Esophagus muscularis mucosa (tissue), 4 donors: ENCODE data around the gene SLCO4A1. TPM values are rescaled to one million over a fixed set of nuclear protein-coding genes. Genes with fewer than 3 reads are reported as not detected.
"Not testable (repeated sequence)": the region's sequence is repeated elsewhere in the genome, so short reads cannot be mapped to it uniquely, and the experiment has no call there.

ENCODE experiments used
- DNase-seq: peaks from one replicate; pipeline ENCODE4 v3.0.0-alpha.2; 2017; ENCODE audit errors: extremely low spot score
- H3K27ac ChIP-seq, 4 donors: fragments of 200-600 bp; sonication (generic); replicated peaks in 1 of 4; 1 replicate in 3 of 4; 2 replicates in 1 of 4; pipeline ENCODE4 v1.5.1; 2016 to 2019; ENCODE audit warnings: mild to moderate bottlenecking in 1 of 4
- H3K27me3 ChIP-seq, 4 donors: fragments of 200-600 bp; sonication (generic); one replicate each; pipeline versions ENCODE4 v1.5.1 to v1.6.0; 2016 to 2019
- H3K36me3 ChIP-seq, 4 donors: fragments of 200-600 bp; sonication (generic); one replicate each; pipeline ENCODE4 v1.5.1; 2016 to 2019
- H3K4me1 ChIP-seq, 4 donors: fragments of 200-600 bp; sonication (generic); one replicate each; pipeline ENCODE4 v1.5.1; 2016 to 2019
- H3K4me3 ChIP-seq, 4 donors: fragments of 200-600 bp; sonication (generic); 1 replicate in 2 of 4; 2 replicates in 2 of 4; pipeline ENCODE4 v1.5.1; 2016 to 2019; ENCODE audit warnings: mild to moderate bottlenecking in 4 of 4, moderate library complexity in 1 of 4
- H3K9me3 ChIP-seq, 4 donors: fragments of 200-600 bp; sonication (generic); 1 replicate in 3 of 4; 2 replicates in 1 of 4; pipeline ENCODE4 v1.5.1; 2016 to 2019
- CTCF ChIP-seq, 3 experiments: fragments of 200-600 bp in 2 of 3; fragments of 450-650 bp in 1 of 3; sonication (generic) in 2 of 3; IDR thresholded peaks; one replicate each; pipeline ENCODE4 v1.5.1; 2017 to 2019; ENCODE audit warnings: antibody characterized with exemption in 3 of 3, mild to moderate bottlenecking in 2 of 3, moderate library complexity in 1 of 3
- EP300 ChIP-seq: sonication (generic); formaldehyde crosslinking; IDR thresholded peaks from one replicate; pipeline ENCODE4 v1.6.1; 2017; ENCODE audit warnings: antibody characterized with exemption
- POLR2A ChIP-seq: fragments of 450-650 bp; IDR thresholded peaks from one replicate; pipeline ENCODE4 v1.6.1; 2017; ENCODE audit warnings: antibody characterized with exemption, moderate library complexity, mild to moderate bottlenecking, low read depth
- POLR2AphosphoS5 ChIP-seq, 2 donors: sonication (generic); formaldehyde crosslinking; IDR thresholded peaks; one replicate each; pipeline ENCODE4 v1.6.1; 2017; ENCODE audit warnings: antibody characterized with exemption in 2 of 2
- WGBS: methylation state at CpG from one replicate; pipeline ENCODE4 v1.1.5; 2018; 5-methylcytosine and 5-hydroxymethylcytosine counted together
- intact Hi-C: fragments of 100-400 bp; cut with DNase I; formaldehyde crosslinking; loops from one replicate; pipeline ENCODE4 v1.15.1; 2023
- total RNA-seq, 4 donors: library from RNA; depleted of rRNA; stranded (reverse); fragments of >200 nt; gene quantifications; one replicate each; pipeline versions ENCODE4 v1.1.0 to v1.2.1, GENCODE V29; 2016

SLCO4A1 gene
- total RNA-seq, 4 donors from 2014 or later = 10.0 to 42.4 (median 30.1) TPM

- Histone ChIP-seq H3K9me3 (no peaks in the 10 kb centered on the region), H3K36me3 (no peaks in the 10 kb centered on the region), H3K27me3 (peaks cover 0 to 7% (median 0%) of the 10 kb centered on the region in 4 donors), H3K27ac (peak overlapping the region; percentile 85 to 88 (median 87)), H3K4me1 (peaks cover 43 to 51% (median 46%) of the 10 kb centered on the region in 4 donors), H3K4me3 (no peak overlapping the region)
- intact Hi-C loops = no loop called here
- TF ChIP-seq POLR2A = no peak
- TF ChIP-seq CTCF (IDR thresholded peaks at IDR 0.05) = no peak
- TF ChIP-seq POLR2AphosphoS5 (IDR thresholded peaks at IDR 0.05) = no peak
- TF ChIP-seq EP300 = no peak
- no peak for DNase-seq
- 95% methylated on average over 11 of the region's 21 CpGs for WGBS
Observed at GRCh38 chr20:62625516-62625915, 16.8 kb upstream of the SLCO4A1 start.

GRCh38 chr20:62625921-62626547 lies 16.3 kb upstream of the SLCO4A1 start:
- no peaks in the 10 kb centered on the region for H3K36me3 ChIP-seq
- no peak for TF ChIP-seq CTCF (IDR thresholded peaks at IDR 0.05)
- TF ChIP-seq POLR2A = no peak
- TF ChIP-seq EP300 = no peak
- 61% methylated on average over 11 of the region's 20 CpGs for WGBS
- intact Hi-C loops = no loop called here
- peak overlapping the region in 3 of 4 donors; percentile 33 to 87 (median 52) for H3K27ac ChIP-seq
- peaks cover 43 to 51% (median 46%) of the 10 kb centered on the region in 4 donors for H3K4me1 ChIP-seq
- H3K4me3 ChIP-seq = no peak overlapping the region
- no peak for DNase-seq
- peaks cover 0 to 9% (median 0%) of the 10 kb centered on the region in 4 donors for H3K27me3 ChIP-seq
- no peaks in the 10 kb centered on the region for H3K9me3 ChIP-seq

GRCh38 chr20:62627425-62627824 lies 14.9 kb upstream of the SLCO4A1 start:
- H3K4me3 ChIP-seq, H3K36me3 ChIP-seq, intact Hi-C loops, DNase-seq, H3K9me3 ChIP-seq: not testable (repeated sequence)
- WGBS = 93% methylated on average over 1 of the region's 1 CpG
- Histone ChIP-seq H3K4me1 (peaks cover 34 to 47% (median 42%) of the 10 kb centered on the region in 4 donors), H3K27me3 (peaks cover 0 to 18% (median 0%) of the 10 kb centered on the region in 4 donors), H3K27ac (peak overlapping the region in 2 of 4 donors; percentile 3 to 43)

- intact Hi-C loops = no loop called here
- Histone ChIP-seq H3K36me3 (no peaks in the 10 kb centered on the region), H3K27ac (peak overlapping the region in 3 of 4 donors; percentile 3 to 43 (median 18)), H3K27me3 (peaks cover 0 to 22% (median 0%) of the 10 kb centered on the region in 4 donors), H3K9me3 (no peaks in the 10 kb centered on the region), H3K4me1 (peaks cover 28 to 42% (median 38%) of the 10 kb centered on the region in 4 donors), H3K4me3 (no peak overlapping the region)
- WGBS = 48% methylated on average over 10 of the region's 10 CpGs
- DNase-seq = no peak
- TF ChIP-seq POLR2AphosphoS5 (IDR thresholded peaks at IDR 0.05) (no peak), CTCF (IDR thresholded peaks at IDR 0.05) (no peak), POLR2A (no peak), EP300 (no peak)
Observed at GRCh38 chr20:62627901-62628612, 14.2 kb upstream of the SLCO4A1 start.

GRCh38 chr20:62628691-62629090 lies 13.6 kb upstream of the SLCO4A1 start:
- Histone ChIP-seq H3K9me3 (no peaks in the 10 kb centered on the region), H3K27me3 (peaks cover 0 to 28% (median 0%) of the 10 kb centered on the region in 4 donors), H3K4me1 (peaks cover 21 to 35% (median 32%) of the 10 kb centered on the region in 4 donors), H3K4me3 (no peak overlapping the region), H3K27ac (peak overlapping the region in 1 of 4 donors; percentile 18), H3K36me3 (no peaks in the 10 kb centered on the region)
- DNase-seq = no peak
- 76% methylated on average over 6 of the region's 6 CpGs for WGBS
- TF ChIP-seq CTCF (IDR thresholded peaks at IDR 0.05) = no peak
- intact Hi-C loops = no loop called here
